H1 (cell line): ENCODE measurements around the gene MICU1.

Experiments
- POLR2A ChIP-seq, 2 experiments: IDR thresholded peaks; 1 replicate in 1 of 2; 2 replicates in 1 of 2; pipeline ENCODE4 v1.6.1; 2011; ENCODE audit warnings: low read depth in 2 of 2, low read length in 2 of 2, mild to moderate bottlenecking in 2 of 2; ENCODE audit errors: control extremely low read depth in 1 of 2
- TAF1 ChIP-seq: IDR thresholded peaks from 2 replicates; pipeline ENCODE4 v1.6.1; 2011; ENCODE audit warnings: mild to moderate bottlenecking, low read depth, low read length
- TF ChIP-seq, protein P1 (sequence below), 3 experiments: IDR thresholded peaks; 1 replicate in 2 of 3; 2 replicates in 1 of 3; pipeline versions ENCODE4 v1.5.1 to v1.6.1; 2011; ENCODE audit warnings: low read length in 3 of 3, mild to moderate bottlenecking in 3 of 3, inconsistent platforms in 2 of 3, low read depth in 1 of 3, moderate library complexity in 1 of 3; ENCODE audit not compliant: insufficient read depth in 1 of 3; ENCODE audit errors: control extremely low read depth in 1 of 3

DNA sequence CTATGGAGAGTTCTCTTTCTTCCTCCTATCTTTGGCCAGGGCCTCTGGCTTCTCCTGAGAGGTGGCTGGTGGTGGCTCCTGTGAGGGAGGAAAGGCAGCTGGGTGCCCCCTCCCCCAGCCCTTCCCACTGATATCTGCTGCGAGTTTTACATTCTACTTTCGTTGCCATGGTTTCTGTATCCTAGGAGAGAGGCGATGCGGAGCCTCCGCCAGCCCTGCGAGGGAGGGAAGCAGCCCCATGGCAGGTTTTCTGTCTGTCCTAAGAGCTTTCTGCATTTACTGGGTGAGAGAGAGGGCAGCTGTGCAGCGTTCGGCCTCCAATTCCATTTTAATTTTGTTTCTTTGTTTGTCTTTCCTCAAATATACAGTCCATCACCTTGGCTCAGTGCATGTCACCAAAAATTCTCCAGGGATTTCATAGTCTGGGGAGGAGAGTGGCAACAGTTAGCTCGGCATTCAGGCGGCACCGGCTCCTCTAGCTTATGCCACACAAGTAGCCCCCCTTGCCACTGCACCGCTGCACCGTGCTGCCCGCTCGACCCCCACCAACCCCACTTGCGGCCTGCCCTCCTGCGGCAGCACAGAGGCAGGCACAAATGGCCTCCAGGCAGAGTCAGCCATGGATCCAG is 291.6 kb downstream of the MICU1 start:
- TF ChIP-seq, protein P1, sequence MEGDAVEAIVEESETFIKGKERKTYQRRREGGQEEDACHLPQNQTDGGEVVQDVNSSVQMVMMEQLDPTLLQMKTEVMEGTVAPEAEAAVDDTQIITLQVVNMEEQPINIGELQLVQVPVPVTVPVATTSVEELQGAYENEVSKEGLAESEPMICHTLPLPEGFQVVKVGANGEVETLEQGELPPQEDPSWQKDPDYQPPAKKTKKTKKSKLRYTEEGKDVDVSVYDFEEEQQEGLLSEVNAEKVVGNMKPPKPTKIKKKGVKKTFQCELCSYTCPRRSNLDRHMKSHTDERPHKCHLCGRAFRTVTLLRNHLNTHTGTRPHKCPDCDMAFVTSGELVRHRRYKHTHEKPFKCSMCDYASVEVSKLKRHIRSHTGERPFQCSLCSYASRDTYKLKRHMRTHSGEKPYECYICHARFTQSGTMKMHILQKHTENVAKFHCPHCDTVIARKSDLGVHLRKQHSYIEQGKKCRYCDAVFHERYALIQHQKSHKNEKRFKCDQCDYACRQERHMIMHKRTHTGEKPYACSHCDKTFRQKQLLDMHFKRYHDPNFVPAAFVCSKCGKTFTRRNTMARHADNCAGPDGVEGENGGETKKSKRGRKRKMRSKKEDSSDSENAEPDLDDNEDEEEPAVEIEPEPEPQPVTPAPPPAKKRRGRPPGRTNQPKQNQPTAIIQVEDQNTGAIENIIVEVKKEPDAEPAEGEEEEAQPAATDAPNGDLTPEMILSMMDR (IDR thresholded peaks at IDR 0.05; ENCODE audit: control extremely low read depth in 1 of 3, insufficient read depth in 1 of 3, low read depth in 1 of 3, low read length in 3 of 3), result no peak
- TF ChIP-seq TAF1, result no peak
- TF ChIP-seq POLR2A (IDR thresholded peaks at IDR 0.05; ENCODE audit: control extremely low read depth in 1 of 2, low read depth in 2 of 2, low read length in 2 of 2), result no peak
